HG03066 (cell line): ENCODE data around the gene LPP.

Experiments
- ATAC-seq: cut with Tn5 transposase; IDR thresholded peaks from one replicate; pipeline ENCODE4 v1.9.1; 2021; ENCODE audit warnings: low read depth; ENCODE audit not compliant: unreplicated experiment

LPP gene

DNA sequence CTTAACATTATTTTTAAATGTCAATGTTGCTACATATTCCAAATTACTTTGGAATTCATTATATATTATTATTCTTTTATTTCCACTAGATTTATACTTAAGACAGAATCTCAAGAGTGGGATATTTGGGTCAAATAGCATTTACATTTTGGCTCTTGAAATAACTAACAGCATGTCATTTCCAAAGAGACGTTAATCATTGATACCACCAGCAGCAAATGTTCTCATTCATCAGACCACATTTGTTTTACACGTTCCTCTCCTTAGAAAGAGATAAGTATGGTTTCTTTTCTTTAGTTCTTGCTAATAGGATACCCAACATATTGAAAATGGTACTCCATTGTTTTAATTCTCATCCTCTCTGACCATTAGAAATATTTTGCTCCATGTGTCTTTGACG, 229.8 kb downstream of the LPP start:
- no peak for ATAC-seq

DNA sequence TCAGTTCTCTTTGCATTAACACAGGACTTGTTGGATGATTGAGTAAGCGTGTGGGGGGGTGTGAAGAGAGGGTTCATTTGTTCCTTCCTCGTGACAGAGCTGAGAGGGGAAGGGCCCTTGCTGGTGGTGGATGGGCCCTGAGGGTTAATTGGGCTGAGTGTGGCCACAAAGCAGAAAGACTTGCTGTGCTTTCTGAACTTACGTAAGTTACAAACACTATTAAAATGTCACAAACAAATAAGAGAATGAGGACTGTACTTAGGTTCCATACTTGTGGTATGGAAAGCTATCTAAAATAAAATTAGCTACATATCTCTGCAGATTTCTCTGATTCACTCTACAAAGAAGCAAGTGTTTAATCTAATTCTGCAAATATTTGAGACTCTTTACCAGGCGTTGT, 231.3 kb downstream of the LPP start:
- no peak for ATAC-seq

DNA sequence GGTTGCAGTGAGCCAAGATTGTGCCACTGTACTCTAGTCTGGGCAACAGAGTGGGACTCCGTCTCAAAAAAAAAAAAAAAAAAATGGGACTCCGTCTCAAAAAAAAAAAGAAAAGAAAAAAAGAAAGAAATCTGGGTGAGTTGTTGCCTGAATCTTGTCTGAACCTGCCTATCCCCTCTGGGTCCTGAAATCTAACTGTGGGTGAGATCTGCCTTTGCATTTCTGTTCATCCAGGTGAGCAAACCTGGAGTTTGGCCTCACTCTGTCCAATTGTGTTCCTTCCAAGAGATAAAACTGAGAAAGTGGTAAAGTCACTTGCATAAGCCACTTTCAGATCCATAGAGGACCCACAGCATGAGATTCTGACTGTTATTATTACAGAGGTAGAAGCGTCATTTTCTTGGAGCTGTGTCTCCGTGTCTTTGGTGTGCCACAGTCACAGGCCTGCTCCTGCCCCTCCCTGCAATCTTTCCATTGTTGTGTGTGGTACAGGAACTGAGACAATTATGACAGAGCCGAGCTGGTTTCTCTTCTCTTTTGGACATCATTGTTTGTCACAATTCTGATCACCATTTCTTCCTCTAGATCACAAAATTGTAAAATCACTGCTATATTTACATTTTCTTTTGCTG, 235.9 kb downstream of the LPP start:
- ATAC-seq, result peak; percentile 97

DNA sequence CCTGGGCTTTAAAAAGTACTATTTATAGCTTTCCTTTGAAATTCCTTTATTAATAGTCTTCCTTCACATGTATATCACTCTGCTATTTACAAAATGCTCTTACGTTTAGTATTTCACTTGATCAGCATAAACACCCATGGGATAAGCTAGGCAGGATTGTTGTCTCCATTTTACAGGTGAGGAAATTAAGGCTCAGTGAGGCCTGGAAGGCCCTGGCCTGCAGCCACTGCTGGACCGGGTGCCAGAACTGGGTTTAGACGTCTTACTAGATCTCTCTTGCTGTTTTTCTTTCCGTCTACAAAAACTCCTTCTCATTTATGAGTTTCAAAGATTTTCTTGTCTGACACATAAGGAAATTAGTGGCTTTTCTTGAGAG, 236.4 kb downstream of the LPP start:
- no peak for ATAC-seq

DNA sequence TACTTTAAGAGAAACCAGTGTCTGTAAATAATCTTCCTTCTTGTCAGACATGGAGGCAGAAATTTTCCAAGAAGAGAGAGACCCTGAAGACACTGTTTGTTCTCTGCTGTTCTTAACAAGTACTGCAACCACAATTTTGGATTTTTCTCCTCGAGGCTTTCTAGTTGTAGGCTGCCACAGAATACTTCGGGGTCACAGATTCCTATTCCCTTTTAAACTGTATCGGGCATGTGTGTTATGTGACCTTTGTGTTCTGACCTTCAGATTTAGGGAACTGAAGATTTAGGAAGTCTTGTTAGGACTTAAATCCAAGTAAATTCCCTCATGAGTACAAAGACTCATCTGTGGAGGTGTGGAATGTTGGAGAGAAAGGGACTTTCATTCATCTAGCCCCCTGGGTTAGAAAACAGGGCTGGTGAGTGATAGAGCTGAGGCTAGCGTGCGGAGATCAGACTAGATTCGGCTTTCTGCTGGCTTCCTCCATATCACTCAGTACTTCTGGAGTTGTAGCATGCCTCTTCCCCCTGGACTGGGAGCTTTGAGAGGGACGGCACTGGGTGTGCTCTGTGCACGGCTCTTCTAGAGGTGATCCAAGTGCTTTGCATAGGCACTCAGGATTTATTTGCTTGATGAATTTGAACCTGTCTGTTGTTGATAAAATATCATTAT, 237.0 kb downstream of the LPP start:
- ATAC-seq, result no peak

DNA sequence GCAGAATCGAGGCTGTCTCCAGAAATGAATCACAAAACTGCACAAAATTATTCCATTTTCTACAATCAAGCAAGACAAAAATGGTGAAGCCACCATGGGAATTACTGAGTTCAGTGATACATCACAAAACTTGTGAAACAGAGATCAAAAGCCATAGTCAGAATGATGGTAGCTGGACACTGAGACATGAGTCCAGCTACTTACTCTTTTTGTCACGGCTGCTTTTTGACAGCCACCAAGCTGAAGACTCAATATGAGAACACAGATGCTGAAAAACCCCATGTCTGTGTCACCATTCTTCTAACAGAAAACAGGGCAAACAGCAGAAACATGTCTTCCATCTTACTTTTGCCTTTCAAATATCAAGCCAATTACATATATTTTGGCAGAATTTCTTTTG, 237.6 kb downstream of the LPP start:
- no peak for ATAC-seq

DNA sequence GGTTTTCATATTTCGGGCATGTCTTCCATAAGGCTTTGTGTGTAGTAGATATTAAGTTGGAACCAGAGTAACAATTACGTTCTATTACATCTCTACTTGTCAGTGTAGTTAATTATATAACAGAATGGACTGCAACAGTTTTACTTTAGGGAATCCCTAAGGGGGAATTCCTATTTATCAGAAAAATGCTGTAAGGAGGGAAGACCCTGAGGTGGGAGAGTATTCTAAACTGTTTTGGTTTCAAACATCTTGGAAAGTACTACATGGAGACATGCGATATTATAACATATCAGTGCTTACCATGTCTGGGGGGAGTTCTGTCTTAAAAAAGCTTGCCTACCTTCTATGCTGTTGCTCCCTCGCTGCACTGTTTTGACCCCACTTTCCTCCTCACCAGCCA, 238.1 kb downstream of the LPP start:
- ATAC-seq, result no peak

DNA sequence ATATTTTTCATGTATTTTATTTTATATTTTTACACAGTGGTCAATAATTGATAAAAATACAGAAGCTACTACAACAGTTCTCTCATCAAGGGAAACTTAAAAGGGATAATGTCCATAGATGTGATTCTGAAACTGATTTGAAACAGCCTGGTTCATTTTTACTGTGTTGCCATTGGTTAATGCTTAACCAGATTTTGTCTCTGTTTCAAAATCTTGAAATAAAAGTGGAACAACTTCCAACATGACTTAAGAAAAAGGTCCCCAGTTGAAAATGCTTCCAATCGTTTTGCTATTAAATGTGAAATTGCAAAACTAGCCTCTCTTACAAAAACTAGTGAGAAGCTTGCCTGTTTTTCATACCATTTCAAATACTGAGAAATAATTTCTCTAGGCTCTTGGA, 240.7 kb downstream of the LPP start:
- no peak for ATAC-seq

DNA sequence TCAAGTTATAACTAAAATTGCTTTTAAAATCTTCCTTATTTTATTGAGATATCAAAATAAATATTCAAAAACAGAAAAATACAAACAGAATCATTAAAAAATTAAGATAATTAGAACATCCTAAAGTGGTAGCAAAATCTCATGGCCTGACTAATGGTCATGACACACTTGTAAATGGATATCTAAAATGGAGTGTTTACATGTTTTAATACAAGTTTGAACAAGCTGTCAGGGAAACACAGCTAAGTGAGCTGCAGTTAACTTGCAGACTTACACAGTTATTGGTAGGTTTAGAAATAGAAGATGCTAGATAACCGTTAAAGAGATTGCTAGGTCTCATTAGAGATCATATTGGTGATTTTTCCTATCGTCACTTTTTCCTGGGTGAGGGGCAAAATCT, 242.3 kb downstream of the LPP start:
- ATAC-seq, result no peak

DNA sequence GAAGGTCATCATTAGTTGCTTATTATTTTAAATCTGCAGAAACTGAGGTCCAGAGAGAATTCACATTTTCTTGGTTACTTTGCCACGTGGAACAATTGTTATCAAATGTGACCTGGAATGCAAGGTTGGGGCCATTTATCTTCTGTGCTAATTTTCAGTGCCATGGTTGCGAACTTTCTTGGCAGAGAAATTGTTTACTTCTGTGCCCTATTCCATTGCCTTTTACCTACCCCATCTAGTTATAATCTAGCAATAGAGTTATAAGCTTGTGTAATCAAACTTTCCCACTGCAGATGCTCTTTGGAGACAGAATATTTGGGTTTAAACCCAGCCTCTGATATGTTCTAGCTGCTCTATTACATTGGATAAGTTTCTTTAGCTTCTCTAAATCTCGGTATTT, 242.9 kb downstream of the LPP start:
- no peak for ATAC-seq

DNA sequence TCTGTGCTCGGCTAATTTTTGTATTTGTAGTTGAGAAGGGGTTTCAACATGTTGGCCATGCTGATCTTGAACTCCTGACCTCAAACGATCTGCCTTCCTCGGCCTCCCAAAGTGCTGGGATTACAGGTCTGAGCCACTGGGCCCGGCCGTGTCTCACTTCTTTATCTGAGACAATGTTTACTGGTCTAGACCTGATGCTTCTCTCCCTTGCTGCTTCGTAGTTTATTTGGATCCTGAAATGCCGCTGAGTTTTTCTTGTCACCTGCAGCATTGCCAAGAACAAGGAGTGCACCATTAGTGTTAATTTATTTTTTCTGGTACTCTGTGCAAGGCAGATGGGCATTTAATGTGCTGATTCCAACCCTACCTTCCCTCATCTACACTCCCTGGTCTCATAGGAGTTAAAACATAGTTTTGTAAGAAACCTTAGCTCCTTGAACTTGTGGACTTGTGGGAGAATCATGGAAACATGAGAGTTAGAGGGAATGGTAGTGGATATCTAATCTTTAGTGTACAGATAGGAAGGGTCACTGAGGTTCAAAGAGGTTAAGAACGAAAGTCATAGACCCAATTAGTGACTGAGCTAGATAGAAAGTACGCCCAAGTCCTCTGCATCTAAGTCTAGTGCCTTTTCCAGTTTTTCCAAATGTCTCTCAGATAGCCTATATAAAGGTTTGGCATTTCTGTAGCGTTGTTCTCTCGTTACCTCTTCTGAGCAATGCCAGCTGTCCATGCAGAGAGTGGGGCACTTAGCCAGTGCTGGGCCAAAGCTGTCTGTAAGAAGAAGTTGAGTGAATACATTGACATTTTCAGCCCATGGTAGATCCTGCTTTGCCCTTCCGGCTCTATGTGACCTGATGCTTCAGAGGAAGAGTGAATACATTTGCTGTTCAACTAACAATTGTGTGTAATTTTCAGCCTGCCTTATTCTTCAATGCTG, 244.1 kb downstream of the LPP start:
- ATAC-seq, result no peak

DNA sequence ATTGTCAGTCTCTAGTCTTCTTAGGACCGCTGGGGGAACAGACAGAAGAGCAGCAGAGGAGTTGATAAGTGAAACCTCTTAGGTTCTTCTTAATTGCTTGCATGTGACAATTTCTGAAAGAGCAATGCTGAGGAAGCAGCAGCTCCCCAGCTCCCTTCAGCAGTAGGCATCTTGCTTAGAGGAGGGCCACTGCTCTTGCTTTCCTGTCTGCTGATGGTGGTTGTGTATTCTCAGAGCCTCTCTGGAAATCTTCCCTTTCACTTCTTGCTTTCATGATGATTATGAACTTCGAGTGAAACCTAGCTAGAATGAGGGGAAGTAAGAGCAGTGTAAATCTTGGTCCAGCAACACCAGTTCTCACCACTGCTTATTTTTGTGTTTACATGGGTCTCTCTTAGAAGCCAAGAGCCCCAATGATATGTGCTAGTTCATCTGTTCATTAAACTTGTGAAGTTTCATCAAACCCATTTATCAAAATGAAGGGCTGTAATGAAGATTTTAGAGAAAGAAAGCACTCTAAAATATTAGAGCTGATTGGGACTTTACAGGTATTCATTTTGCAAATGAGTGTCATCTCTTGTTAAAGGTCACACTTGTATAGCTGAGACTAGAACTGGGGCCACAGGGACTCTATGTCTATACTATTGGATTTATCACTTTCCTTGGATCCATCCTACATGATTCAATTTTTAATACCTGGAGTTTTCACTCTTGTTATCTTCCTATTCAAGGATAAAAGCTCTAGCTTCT, 246.7 kb downstream of the LPP start:
- peak; percentile 96 for ATAC-seq

DNA sequence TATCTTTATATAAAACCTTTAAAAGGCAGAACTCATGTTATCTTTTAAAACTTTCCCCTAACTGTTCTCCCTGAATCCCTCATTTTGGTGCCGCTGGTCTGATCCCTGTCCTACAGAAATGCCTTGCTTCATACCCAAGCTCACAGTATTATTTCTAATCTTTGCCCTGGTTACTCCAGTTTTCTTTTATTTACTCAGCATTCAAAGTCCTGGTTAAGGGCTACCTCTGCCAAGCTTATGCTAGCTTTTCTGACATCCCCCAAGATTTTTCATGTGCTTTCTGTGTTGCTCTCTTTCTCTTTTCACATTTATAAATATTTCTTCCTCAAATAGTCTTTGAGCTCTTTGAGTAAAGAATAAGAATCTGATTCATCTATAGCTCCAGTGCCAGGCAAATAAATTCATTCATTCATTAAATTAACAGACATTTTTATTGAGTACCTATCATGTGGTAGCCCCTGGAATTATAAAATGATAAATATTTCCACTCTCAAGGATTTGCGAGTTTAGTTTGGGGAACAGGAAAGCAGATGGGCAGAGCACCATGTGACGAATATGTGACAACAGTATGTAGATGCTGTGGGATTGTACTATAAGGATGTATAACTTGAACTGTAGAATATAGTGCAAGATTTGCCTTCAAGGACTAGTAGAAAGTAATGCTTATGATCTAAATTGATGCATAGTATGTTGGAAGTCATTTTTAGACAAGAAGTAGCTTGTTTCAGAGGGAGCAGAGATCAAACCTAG, 247.5 kb downstream of the LPP start:
- ATAC-seq, result no peak

DNA sequence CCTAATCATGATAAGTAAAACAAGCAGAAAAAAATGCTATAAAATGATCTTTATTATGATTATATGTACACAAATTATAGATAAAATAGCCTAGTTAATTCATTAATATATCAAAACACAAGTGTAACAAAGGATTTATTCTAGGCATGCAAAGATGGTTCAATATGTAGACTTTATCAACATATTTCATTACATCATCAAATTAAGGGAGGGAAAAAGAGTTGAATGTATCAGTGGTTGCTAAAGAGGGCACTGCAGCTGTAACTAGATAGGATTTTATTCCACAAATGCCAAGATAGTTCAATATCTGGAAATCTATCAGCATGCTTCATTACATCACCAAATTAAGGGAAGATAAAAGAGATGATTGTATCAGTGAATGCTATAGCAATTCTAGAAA, 248.3 kb downstream of the LPP start:
- ATAC-seq, result no peak

DNA sequence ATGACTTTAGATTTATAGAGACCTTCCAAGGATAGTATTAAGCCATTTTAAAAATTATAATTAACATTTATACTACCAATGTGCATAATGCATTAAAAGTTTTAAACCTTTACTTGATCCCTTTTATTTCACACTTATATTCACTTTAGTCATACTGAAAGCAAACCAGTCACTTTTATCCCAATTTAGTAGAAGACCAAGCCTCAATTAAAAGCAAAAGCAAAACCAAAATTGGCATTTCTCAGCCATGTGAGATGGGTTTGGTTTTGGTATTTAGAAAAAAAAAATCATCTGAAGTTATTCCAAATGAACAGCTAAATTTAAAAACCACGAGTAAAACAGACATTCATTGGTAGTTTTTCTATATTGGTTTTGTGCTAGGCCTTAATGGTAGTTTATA, 249.4 kb downstream of the LPP start:
- no peak for ATAC-seq

DNA sequence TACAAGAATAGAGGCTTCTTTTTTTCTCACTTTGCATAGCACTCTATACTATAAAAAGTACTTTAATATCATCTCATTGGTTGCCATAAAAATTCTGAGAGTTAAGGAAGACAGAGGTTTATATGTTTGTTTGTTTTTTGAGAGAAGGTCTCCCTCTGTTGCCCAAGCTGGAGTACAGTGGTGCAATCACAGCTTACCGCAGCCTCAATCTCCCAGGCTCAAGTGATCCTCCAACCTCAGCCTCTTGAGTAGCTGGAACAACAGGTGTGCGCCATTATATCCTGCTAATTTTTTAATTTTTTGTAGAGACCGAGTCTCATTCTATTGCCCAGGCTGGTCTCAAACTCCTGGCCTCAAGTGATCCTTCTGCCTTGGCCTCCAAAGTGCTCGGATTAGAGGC, 250.2 kb downstream of the LPP start:
- no peak for ATAC-seq

DNA sequence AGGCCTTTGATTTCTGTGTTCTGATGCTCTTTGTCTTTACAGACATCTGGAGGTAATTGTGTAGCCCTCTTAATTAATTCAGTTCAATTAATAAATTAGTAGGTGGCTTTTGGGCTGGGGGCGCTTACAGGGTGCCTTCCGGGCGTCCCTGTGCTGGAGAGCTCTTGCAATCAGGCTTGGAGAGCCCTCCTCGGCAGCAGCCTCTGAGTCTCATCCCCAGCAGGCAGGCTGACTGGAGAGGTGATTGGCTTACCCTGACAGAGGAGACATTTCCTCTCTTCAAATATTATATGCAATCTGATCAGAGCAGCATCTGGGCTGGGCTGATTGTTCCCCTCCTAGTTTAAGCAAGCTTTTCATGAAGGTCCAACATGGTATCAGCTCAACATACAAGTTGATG, 250.7 kb downstream of the LPP start:
- ATAC-seq, result no peak

DNA sequence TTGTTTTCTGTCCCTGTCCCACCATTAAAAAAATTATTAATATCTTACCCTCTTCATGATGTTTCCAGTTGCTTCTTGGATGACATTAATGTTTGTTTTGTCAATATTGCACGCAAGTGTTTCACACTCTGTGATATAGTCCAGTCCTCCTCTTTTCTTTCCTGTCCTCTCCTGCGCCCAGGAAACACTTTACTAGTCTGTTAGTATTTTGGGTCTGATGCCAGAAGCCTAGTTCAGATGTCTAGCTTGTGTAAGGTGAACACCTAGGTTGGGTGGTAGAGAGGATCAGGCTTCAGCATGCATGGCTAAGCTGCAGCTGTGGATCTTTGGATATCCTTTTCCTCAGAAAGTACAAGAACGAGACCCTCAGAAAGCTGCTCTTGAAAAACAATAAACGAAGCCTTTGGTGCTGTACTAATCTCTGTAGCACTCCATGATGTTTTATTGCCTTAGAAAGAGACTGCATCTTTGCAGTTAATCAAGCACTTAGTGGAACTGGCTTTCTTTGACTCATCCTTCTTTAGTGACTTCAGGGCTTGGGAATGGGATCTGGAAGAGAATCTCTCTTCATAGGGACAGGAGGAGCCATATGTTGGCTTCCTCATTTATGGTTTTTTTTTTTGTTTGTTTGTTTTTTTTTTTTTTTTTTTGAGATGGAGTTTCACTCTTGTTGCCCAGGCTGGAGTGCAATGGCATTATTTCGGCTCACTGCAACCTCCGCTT, 253.4 kb downstream of the LPP start:
- no peak for ATAC-seq

DNA sequence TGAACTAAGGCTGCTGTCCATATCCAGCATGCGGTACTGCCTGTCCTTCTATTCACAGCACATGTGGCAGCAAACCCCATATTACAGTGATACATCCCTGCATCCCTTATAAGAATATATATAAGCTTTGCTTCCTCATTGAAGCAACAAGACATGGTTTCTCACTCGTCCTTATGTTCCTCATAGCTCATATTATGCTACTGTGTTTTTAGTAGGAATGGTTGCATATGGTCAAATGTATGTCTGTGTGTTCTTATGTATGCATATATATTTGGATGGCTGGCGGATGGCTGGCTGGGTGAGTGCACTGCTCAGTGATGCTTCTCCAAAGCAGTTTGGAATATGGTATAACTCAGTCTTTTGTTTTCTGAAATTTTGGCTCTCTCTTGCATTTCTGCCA, 254.9 kb downstream of the LPP start:
- no peak for ATAC-seq

DNA sequence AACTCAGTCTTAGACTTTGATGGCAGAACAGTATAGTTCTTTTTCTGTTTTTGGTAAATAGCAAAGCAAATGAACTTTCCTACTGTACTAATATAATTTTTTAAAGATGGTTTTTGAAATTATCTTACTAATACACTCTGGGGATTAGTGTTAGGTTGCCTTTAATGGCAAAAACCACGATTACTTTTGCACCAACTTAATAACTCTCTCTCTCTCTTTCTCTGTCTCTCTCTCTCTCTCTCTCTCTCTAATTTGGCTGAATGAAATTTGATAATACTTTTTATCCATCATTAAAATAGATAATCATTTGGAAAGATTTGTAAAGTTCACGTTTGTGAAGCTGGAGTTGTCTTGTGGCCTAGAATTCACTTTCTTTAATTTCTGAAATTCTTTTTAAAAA, 257.8 kb downstream of the LPP start:
- no peak for ATAC-seq
